Calu3 (cell line): ENCODE measurements around the gene PLCD4. TPM values are rescaled to one million over a fixed set of nuclear protein-coding genes. Genes with fewer than 3 reads are reported as not detected.

Experiments used
- BruUV-seq: library from RNA; stranded (reverse); fragments of 400-500 nt; replicated peaks from 2 replicates; lab custom pipeline; 2021; lab: Mats Ljungman, UMichigan
- CTCF ChIA-PET: fragments of 300-600 bp; sonication (Branson Sonifier 250); formaldehyde crosslinking; loops from one replicate; lab custom pipeline; 2022; ENCODE audit warnings: antibody characterized with exemption; lab: Charles Lee
- DNase-seq: peaks from one replicate; pipeline ENCODE4 v3.0.0; 2022
- H3K27ac Mint-ChIP-seq: one replicate; pipeline ENCODE4 v1.8.0; 2022; ENCODE audit warnings: mixed read lengths; ENCODE audit not compliant: unreplicated experiment
- H3K27me3 Mint-ChIP-seq: one replicate; pipeline ENCODE4 v1.8.0; 2022; ENCODE audit warnings: mixed read lengths; ENCODE audit not compliant: unreplicated experiment
- H3K36me3 Mint-ChIP-seq: one replicate; pipeline ENCODE4 v1.8.0; 2022; ENCODE audit warnings: mild to moderate bottlenecking, moderate library complexity, mixed read lengths; ENCODE audit not compliant: insufficient read depth, unreplicated experiment
- H3K4me1 Mint-ChIP-seq: one replicate; pipeline ENCODE4 v1.8.0; 2022; ENCODE audit warnings: mild to moderate bottlenecking, low read depth, mixed read lengths; ENCODE audit not compliant: unreplicated experiment
- H3K4me3 Mint-ChIP-seq: one replicate; pipeline ENCODE4 v1.8.0; 2022; ENCODE audit warnings: mild to moderate bottlenecking, low read depth, moderate library complexity, mixed read lengths; ENCODE audit not compliant: unreplicated experiment
- H3K9me3 Mint-ChIP-seq: one replicate; pipeline ENCODE4 v1.8.0; 2022; ENCODE audit warnings: low read depth, mixed read lengths; ENCODE audit not compliant: unreplicated experiment
- intact Hi-C: fragments of 100-400 bp; cut with micrococcal nuclease; formaldehyde crosslinking; loops from one replicate; pipeline ENCODE4 v1.10.0; 2022; ENCODE audit not compliant: unreplicated experiment
- total RNA-seq: library from RNA; stranded (reverse); gene quantifications from 2 replicates; pipeline ENCODE4 v1.2.3, GENCODE V29; 2022
- TF ChIP-seq, protein P1 (sequence below): fragments of 200-600 bp; IDR thresholded peaks from one replicate; pipeline ENCODE4 v1.8.0; 2022; ENCODE audit warnings: antibody characterized with exemption; ENCODE audit not compliant: unreplicated experiment

PLCD4 gene
- total RNA-seq, 1 experiment from 2014 or later = 0.38 TPM

DNA sequence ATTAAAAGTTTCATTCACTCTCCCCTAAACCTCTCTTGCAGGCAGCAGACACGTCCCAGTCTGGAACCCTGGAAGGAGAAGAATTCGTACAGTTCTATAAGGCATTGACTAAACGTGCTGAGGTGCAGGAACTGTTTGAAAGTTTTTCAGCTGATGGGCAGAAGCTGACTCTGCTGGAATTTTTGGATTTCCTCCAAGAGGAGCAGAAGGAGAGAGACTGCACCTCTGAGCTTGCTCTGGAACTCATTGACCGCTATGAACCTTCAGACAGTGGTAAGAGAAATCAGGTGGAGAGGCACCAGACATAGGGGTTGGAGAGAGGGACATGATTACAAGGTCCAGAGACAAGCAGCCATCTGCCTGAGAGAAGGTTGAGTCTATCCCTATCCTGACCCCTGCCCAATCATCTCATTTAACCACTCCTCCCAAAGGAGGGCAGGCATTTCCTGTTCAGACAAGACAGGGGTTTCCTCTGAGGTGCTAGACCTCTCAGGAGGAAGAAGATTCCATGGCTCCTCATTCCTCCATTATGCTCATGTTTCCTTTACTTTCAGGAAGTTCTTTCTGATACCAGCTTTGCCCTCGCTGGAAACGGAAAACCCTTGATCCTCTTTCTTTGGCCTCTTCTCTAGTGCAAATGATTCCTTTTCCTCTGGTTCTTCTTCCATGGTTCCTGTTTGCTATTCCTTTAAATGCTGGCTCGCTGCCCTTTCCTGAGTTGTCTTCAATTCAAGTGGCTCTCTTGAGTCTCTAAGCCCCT lies 15.1 kb downstream of the PLCD4 start:
- no peak for DNase-seq
- H3K4me3 Mint-ChIP-seq = no peak overlapping the region
- TF ChIP-seq, protein P1, sequence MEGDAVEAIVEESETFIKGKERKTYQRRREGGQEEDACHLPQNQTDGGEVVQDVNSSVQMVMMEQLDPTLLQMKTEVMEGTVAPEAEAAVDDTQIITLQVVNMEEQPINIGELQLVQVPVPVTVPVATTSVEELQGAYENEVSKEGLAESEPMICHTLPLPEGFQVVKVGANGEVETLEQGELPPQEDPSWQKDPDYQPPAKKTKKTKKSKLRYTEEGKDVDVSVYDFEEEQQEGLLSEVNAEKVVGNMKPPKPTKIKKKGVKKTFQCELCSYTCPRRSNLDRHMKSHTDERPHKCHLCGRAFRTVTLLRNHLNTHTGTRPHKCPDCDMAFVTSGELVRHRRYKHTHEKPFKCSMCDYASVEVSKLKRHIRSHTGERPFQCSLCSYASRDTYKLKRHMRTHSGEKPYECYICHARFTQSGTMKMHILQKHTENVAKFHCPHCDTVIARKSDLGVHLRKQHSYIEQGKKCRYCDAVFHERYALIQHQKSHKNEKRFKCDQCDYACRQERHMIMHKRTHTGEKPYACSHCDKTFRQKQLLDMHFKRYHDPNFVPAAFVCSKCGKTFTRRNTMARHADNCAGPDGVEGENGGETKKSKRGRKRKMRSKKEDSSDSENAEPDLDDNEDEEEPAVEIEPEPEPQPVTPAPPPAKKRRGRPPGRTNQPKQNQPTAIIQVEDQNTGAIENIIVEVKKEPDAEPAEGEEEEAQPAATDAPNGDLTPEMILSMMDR = no peak
- no peaks in the 10 kb centered on the region for H3K4me1 Mint-ChIP-seq
- no TSS peak for BruUV-seq
- no peak overlapping the region for H3K27ac Mint-ChIP-seq
- no peaks in the 10 kb centered on the region for H3K9me3 Mint-ChIP-seq
- CTCF ChIA-PET = no interaction called here
- H3K36me3 Mint-ChIP-seq = no peaks in the 10 kb centered on the region
- H3K27me3 Mint-ChIP-seq = no peaks in the 10 kb centered on the region
- intact Hi-C loops = no loop called here

DNA sequence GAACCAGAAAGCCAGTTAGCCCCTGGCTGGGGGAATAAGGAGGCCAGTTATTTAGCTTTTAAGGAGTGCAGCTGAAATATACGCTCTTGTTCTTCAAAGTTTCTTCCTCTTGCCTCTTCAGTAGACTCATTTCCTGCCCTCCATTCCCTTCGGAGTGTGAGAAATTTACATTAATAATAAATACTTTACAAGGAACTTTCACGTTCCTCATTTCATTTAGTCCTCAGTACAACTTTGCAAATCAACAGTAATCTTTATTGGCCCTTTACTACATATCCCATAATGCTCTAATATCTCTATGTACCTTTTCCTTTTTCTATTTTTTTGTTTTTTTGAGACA lies 15.6 kb downstream of the PLCD4 start:
- H3K9me3 Mint-ChIP-seq = no peaks in the 10 kb centered on the region
- no peak overlapping the region for H3K27ac Mint-ChIP-seq
- CTCF ChIA-PET = no interaction called here
- H3K4me3 Mint-ChIP-seq = no peak overlapping the region
- no peaks in the 10 kb centered on the region for H3K27me3 Mint-ChIP-seq
- BruUV-seq = no TSS peak
- no peak for DNase-seq
- H3K4me1 Mint-ChIP-seq = no peaks in the 10 kb centered on the region
- intact Hi-C loops = no loop called here
- TF ChIP-seq, protein P1 = no peak
- H3K36me3 Mint-ChIP-seq = no peaks in the 10 kb centered on the region

DNA sequence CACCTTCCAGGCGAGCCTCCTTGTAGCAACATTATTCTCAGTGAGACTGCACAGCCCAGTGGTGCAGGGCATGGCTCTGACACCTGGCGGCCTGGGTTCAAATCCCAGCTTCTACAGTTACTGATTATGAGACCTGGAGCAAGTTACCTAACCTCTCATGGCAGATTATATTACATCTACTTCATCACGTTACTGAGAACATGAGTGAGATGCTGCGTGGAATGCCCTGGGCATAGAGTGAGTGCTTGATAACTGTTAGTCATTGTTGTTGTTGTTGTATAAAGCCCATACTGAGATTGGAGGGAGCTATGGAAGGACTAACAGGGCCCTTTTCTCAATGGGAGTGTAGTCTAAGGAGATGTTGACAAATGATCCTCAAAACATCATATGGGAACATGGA lies 18.7 kb downstream of the PLCD4 start:
- no peak for DNase-seq
- Mint-ChIP-seq H3K9me3 (no peaks in the 10 kb centered on the region), H3K4me1 (no peaks in the 10 kb centered on the region), H3K27me3 (no peaks in the 10 kb centered on the region), H3K27ac (no peak overlapping the region), H3K36me3 (no peaks in the 10 kb centered on the region), H3K4me3 (no peak overlapping the region)
- TF ChIP-seq, protein P1 = no peak
- BruUV-seq = no TSS peak
- intact Hi-C loops = no loop called here
- CTCF ChIA-PET = no interaction called here

DNA sequence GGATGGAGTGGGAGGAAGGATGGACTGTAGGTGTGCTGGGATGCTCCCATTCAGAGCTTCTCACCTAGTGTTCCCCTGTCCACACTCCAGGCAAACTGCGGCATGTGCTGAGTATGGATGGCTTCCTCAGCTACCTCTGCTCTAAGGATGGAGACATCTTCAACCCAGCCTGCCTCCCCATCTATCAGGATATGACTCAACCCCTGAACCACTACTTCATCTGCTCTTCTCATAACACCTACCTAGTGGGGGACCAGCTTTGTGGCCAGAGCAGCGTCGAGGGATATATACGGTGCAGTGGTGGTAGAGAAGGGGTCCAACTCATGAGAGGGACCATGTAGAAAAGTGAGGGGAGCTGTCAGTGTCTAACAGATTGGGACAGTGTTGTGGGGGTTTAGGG lies 20.2 kb downstream of the PLCD4 start:
- H3K4me1 Mint-ChIP-seq = no peaks in the 10 kb centered on the region
- TF ChIP-seq, protein P1 = no peak
- no peak for DNase-seq
- H3K9me3 Mint-ChIP-seq = no peaks in the 10 kb centered on the region
- no peaks in the 10 kb centered on the region for H3K27me3 Mint-ChIP-seq
- CTCF ChIA-PET = interaction anchor here (1.2 kb wide), 1 partner anchor 11 kb away, joined by 3 read pairs; no protein-coding TSS in a partner anchor
- H3K4me3 Mint-ChIP-seq = no peak overlapping the region
- intact Hi-C loops = no loop called here
- no TSS peak for BruUV-seq
- H3K36me3 Mint-ChIP-seq = no peaks in the 10 kb centered on the region
- H3K27ac Mint-ChIP-seq = no peak overlapping the region
